Transverse colon (tissue), 4 donors: Measurements from ENCODE around the gene BRICD5. TPM values are rescaled to one million over a fixed set of nuclear protein-coding genes. Genes with fewer than 3 reads are reported as not detected.

Experiments used
- DNase-seq: peaks from one replicate; pipeline ENCODE4 v3.0.0-alpha.2; 2019
- H3K27ac ChIP-seq, 4 donors: fragments of 200-600 bp; sonication (generic); 2 replicates each; pipeline ENCODE4 v1.5.1; 2016 to 2018; ENCODE audit warnings: inconsistent platforms in 4 of 4
- H3K27me3 ChIP-seq: fragments of 200-600 bp; sonication (generic); 2 replicates; pipeline ENCODE4 v1.5.1; 2017; ENCODE audit warnings: inconsistent platforms
- H3K36me3 ChIP-seq, 4 donors: fragments of 200-600 bp; sonication (generic); 2 replicates each; pipeline ENCODE4 v1.5.1; 2017 to 2019; ENCODE audit warnings: inconsistent platforms in 4 of 4
- H3K4me1 ChIP-seq, 4 donors: fragments of 200-600 bp; sonication (generic); 2 replicates each; pipeline ENCODE4 v1.5.1; 2017 to 2020; ENCODE audit warnings: inconsistent platforms in 4 of 4
- H3K4me3 ChIP-seq, 4 donors: fragments of 200-600 bp; sonication (generic); 1 replicate in 1 of 4; 2 replicates in 3 of 4; pipeline versions ENCODE4 v1.5.1 to v1.6.1; 2017 to 2019; ENCODE audit warnings: inconsistent platforms in 4 of 4
- H3K9me3 ChIP-seq, 2 donors: fragments of 200-600 bp; sonication (generic); 2 replicates each; pipeline ENCODE4 v1.5.1; 2017 to 2019; ENCODE audit warnings: inconsistent platforms in 2 of 2
- EP300 ChIP-seq: sonication (generic); formaldehyde crosslinking; IDR thresholded peaks from one replicate; pipeline ENCODE4 v1.6.1; 2017; ENCODE audit warnings: antibody characterized with exemption, low read depth
- POLR2A ChIP-seq: fragments of 450-650 bp; IDR thresholded peaks from one replicate; pipeline ENCODE4 v1.6.1; 2016; ENCODE audit warnings: antibody characterized with exemption, mild to moderate bottlenecking, moderate library complexity
- POLR2AphosphoS5 ChIP-seq, 3 donors: sonication (generic); formaldehyde crosslinking; IDR thresholded peaks; one replicate each; pipeline ENCODE4 v1.6.1; 2016; ENCODE audit warnings: antibody characterized with exemption in 3 of 3
- WGBS, 2 donors: methylation state at CpG; one replicate each; pipeline ENCODE4 v1.1.5; 2018; ENCODE audit warnings: low coverage in 1 of 2; 5-methylcytosine and 5-hydroxymethylcytosine counted together
- in situ Hi-C, 4 donors: fragments of 200-750 bp; cut with MboI; loops; one replicate each; pipeline versions ENCODE4 v1.15.0 to v1.15.1; 2017; ENCODE audit warnings: low sequenced_read_pairs in 3 of 4, low pct_ligation_motif_present in 1 of 4, low pct_unique_long_range_greater_than_20kb in 1 of 4
- intact Hi-C: fragments of 100-400 bp; cut with DNase I; formaldehyde crosslinking; loops from one replicate; pipeline ENCODE4 v1.15.1; 2023; ENCODE audit warnings: low total_unique reads
- total RNA-seq, 4 donors: library from RNA; depleted of rRNA; stranded (reverse); fragments of >200 nt; gene quantifications; one replicate each; pipeline ENCODE4 v1.1.0, GENCODE V29; 2016
- TF ChIP-seq, protein P1 (sequence below), 5 experiments: fragments of 200-600 bp in 3 of 5; fragments of 450-650 bp in 2 of 5; sonication (generic) in 3 of 5; IDR thresholded peaks; 1 replicate in 2 of 5; 2 replicates in 3 of 5; pipeline ENCODE4 v1.5.1; 2016 to 2017; ENCODE audit warnings: antibody characterized with exemption in 5 of 5, inconsistent platforms in 3 of 5, mild to moderate bottlenecking in 2 of 5, moderate library complexity in 1 of 5

BRICD5 gene
- total RNA-seq, 4 donors from 2014 or later, result 5.7 to 29.9 (median 11.7) TPM

DNA sequence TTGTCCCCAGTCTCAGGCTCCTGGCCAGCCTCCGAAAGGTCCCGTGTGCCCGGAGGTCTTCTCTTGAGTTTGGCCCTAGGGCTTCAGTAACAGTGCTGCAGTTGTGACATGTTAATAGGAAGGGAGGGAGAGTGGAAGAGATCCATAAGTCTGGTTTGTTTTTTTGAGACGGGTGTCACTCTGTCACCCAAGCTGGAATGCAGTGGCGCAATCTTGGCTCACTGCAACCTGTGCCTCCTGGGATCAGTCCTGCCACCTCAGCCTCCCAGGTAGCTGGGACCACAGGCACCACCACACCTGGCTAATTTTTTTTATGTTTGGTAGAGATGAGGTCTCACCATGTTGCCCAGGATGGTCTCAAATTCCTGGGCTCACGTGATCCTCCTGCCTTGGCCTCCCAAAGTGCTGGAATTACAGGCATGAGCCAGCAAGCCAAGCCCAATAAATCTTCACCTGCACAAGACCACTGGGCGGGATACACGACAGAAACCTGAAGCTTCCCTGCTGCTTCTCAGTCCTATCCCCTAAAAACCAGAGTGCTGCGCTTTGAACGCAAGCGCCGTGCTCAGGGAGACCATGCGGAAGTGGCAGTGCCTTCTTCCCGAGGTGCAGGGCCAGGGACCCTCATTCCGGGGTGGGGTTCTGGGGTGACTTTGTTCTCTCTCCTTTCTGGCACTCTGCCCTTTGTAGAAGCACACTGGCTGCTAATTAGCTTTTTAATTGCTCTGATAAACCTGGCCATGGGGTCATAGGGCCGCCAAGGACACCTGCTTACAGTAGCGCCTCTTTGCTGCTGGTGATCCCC lies 44.2 kb downstream of the BRICD5 start:
- peaks cover 3 to 25% (median 22%) of the 10 kb centered on the region in 4 donors for H3K4me1 ChIP-seq
- in situ Hi-C loops, result loop anchor here in 1 of 4 donors (25.0 kb wide), 1 partner anchor 321 kb away; the partner anchor contains the start of gene TBC1D24
- H3K36me3 ChIP-seq, result no peaks in the 10 kb centered on the region

GRCh38 chr16:2165861-2166260 lies 44.8 kb downstream of the BRICD5 start:
- no peaks in the 10 kb centered on the region for H3K36me3 ChIP-seq
- peaks cover 4 to 31% (median 27%) of the 10 kb centered on the region in 4 donors for H3K4me1 ChIP-seq
- no peak for TF ChIP-seq EP300
- TF ChIP-seq, protein P1, sequence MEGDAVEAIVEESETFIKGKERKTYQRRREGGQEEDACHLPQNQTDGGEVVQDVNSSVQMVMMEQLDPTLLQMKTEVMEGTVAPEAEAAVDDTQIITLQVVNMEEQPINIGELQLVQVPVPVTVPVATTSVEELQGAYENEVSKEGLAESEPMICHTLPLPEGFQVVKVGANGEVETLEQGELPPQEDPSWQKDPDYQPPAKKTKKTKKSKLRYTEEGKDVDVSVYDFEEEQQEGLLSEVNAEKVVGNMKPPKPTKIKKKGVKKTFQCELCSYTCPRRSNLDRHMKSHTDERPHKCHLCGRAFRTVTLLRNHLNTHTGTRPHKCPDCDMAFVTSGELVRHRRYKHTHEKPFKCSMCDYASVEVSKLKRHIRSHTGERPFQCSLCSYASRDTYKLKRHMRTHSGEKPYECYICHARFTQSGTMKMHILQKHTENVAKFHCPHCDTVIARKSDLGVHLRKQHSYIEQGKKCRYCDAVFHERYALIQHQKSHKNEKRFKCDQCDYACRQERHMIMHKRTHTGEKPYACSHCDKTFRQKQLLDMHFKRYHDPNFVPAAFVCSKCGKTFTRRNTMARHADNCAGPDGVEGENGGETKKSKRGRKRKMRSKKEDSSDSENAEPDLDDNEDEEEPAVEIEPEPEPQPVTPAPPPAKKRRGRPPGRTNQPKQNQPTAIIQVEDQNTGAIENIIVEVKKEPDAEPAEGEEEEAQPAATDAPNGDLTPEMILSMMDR (IDR thresholded peaks at IDR 0.05), result no peak
- TF ChIP-seq POLR2AphosphoS5 (IDR thresholded peaks at IDR 0.05), result no peak
- TF ChIP-seq POLR2A, result no peak
- H3K9me3 ChIP-seq, result no peaks in the 10 kb centered on the region
- H3K27me3 ChIP-seq, result no peaks in the 10 kb centered on the region
- H3K4me3 ChIP-seq, result no peak overlapping the region
- in situ Hi-C loops (loop anchor here in 1 of 4 donors (25.0 kb wide), 1 partner anchor 321 kb away; the partner anchor contains the start of gene TBC1D24), intact Hi-C loops (no loop called here)
- H3K27ac ChIP-seq, result no peak overlapping the region
- WGBS, 2 donors, result 91% methylated on average over 12 of the region's 12 CpGs; no CpG with 5 or more reads in 1 of the 2 donors
- DNase-seq, result no peak

More for the DNA sequence above, 44.2 kb downstream of the BRICD5 start:
- Histone ChIP-seq H3K4me3 (no peak overlapping the region), H3K27ac (no peak overlapping the region), H3K27me3 (no peaks in the 10 kb centered on the region), H3K9me3 (no peaks in the 10 kb centered on the region)
- 70 to 88% methylated on average over 2 to 17 of the region's 17 CpGs for WGBS, 2 donors
- intact Hi-C loops, result no loop called here
- TF ChIP-seq, protein P1 (IDR thresholded peaks at IDR 0.05), result no peak
- no peak for TF ChIP-seq EP300
- TF ChIP-seq POLR2A, result no peak
- TF ChIP-seq POLR2AphosphoS5 (IDR thresholded peaks at IDR 0.05), result no peak
- DNase-seq, result no peak

DNA sequence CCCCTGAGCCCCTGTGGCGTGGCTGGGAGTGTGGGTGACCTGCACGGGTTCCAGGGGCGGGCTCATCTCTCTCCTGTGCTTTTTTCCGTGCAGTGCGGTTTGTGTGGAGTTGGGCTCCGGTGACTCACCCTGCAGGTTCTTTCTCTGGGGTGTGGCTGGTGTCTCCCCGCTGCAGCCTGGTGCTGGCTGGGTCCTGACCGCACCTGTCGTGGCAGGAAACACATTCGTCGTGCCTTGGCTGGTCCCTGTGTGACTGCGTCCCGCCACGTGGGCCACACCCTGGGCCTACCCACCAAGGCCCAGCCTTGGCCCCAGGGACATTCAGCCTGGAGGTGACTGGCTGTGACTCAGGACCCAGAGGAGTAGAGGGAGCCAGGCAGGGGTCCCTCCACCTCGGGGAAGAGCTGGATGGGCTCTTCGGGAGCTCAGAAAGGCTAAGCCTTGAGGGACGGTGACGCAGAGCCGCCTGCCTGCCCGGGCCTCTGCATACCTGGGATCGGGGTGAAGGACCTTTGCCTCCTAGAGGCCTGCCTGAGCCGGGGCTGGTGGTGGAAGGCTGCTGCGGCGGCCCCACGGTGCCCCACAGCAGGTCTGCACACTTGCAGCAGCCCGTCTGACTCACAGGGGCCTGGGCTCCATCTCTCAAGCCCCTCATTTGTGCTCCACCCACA lies 47.3 kb downstream of the BRICD5 start:
- DNase-seq, result peak; percentile 84
- no peaks in the 10 kb centered on the region for H3K36me3 ChIP-seq
- in situ Hi-C loops, result loop anchor here in 1 of 4 donors (25.0 kb wide), 1 partner anchor 324 kb away; the partner anchor contains the start of gene TBC1D24
- H3K27ac ChIP-seq, result peak overlapping the region; percentile 53 to 89 (median 74)
- intact Hi-C loops, result no loop called here
- 68% methylated on average over 26 of the region's 26 CpGs; no CpG with 5 or more reads in 1 of the 2 donors for WGBS, 2 donors
- peaks cover 25 to 56% (median 52%) of the 10 kb centered on the region in 4 donors for H3K4me1 ChIP-seq
- no peaks in the 10 kb centered on the region for H3K9me3 ChIP-seq
- TF ChIP-seq POLR2A (peak; percentile 13), EP300 (no peak), POLR2AphosphoS5 (IDR thresholded peaks at IDR 0.05) (peak in 2 of 3 donors; percentile 33 to 68)
- TF ChIP-seq, protein P1 (IDR thresholded peaks at IDR 0.05), result no peak
- H3K4me3 ChIP-seq, result no peak overlapping the region
- no peaks in the 10 kb centered on the region for H3K27me3 ChIP-seq

GRCh38 chr16:2162676-2163118 lies 48.0 kb downstream of the BRICD5 start:
- Histone ChIP-seq H3K9me3 (no peaks in the 10 kb centered on the region), H3K36me3 (no peaks in the 10 kb centered on the region), H3K27ac (peak overlapping the region; percentile 53 to 89 (median 74)), H3K4me3 (no peak overlapping the region), H3K4me1 (peaks cover 31 to 63% (median 58%) of the 10 kb centered on the region in 4 donors), H3K27me3 (no peaks in the 10 kb centered on the region)
- in situ Hi-C loops, result loop anchor here in 1 of 4 donors (25.0 kb wide), 1 partner anchor 325 kb away; the partner anchor contains the start of gene TBC1D24
- intact Hi-C loops, result no loop called here
- no peak for DNase-seq
- WGBS, 2 donors, result 61% methylated on average over 6 of the region's 13 CpGs; no CpG with 5 or more reads in 1 of the 2 donors
- TF ChIP-seq, protein P1 (IDR thresholded peaks at IDR 0.05), result no peak
- TF ChIP-seq POLR2A, result no peak
